Neural crest cell (in vitro differentiated cells): ENCODE measurements around the gene CDH23. TPM values are rescaled to one million over a fixed set of nuclear protein-coding genes. Genes with fewer than 3 reads are reported as not detected.

Source experiments
- DNase-seq: peaks from one replicate; pipeline ENCODE4 v3.0.0; 2021; ENCODE audit warnings: low read depth, mixed read lengths, low spot score
- H3K27ac Mint-ChIP-seq: one replicate; pipeline ENCODE4 v1.8.0; 2021; ENCODE audit warnings: mild to moderate bottlenecking, mixed read lengths; ENCODE audit not compliant: unreplicated experiment
- H3K27me3 Mint-ChIP-seq: 2 replicates; pipeline ENCODE4 v1.8.0; 2021; ENCODE audit warnings: low read depth, mild to moderate bottlenecking, mixed read lengths
- H3K36me3 Mint-ChIP-seq: 2 replicates; pipeline ENCODE4 v1.8.0; 2021; ENCODE audit warnings: low read depth, mild to moderate bottlenecking, mixed read lengths
- H3K4me1 Mint-ChIP-seq: 2 replicates; pipeline ENCODE4 v1.8.0; 2021; ENCODE audit warnings: mixed read lengths
- H3K4me3 Mint-ChIP-seq: one replicate; pipeline ENCODE4 v1.8.0; 2021; ENCODE audit warnings: mild to moderate bottlenecking, mixed read lengths
- H3K9me3 Mint-ChIP-seq: 2 replicates; pipeline ENCODE4 v1.8.0; 2021; ENCODE audit warnings: mixed read lengths
- CTCF ChIP-seq: fragments of 200-600 bp; sonication (generic); conservative IDR thresholded peaks from 2 replicates; pipeline ENCODE4 v1.5.0; 2021; ENCODE audit warnings: antibody characterized with exemption, mild to moderate bottlenecking
- total RNA-seq: library from RNA; stranded (reverse); gene quantifications from 2 replicates; pipeline ENCODE4 v1.2.1, GENCODE V29; 2021

The CDH23 gene
- total RNA-seq, 1 donor from 2014 or later, result 2.6 TPM

- peaks cover 13% of the 10 kb centered on the region for H3K36me3 Mint-ChIP-seq
These were observed 432.0 kb downstream of the CDH23 start for GRCh38 chr10:71828702-71829101.

GRCh38 chr10:71829171-71829570 lies 432.5 kb downstream of the CDH23 start:
- Mint-ChIP-seq H3K36me3 (peaks cover 13% of the 10 kb centered on the region), H3K4me3 (no peak overlapping the region), H3K27ac (no peak overlapping the region), H3K27me3 (no peaks in the 10 kb centered on the region), H3K9me3 (no peaks in the 10 kb centered on the region), H3K4me1 (no peaks in the 10 kb centered on the region)
- TF ChIP-seq CTCF, result no peak
- DNase-seq, result no peak

More at GRCh38 chr10:71828702-71829101, 432.0 kb downstream of the CDH23 start:
- Mint-ChIP-seq H3K9me3 (no peaks in the 10 kb centered on the region), H3K27me3 (no peaks in the 10 kb centered on the region), H3K4me1 (no peaks in the 10 kb centered on the region), H3K4me3 (no peak overlapping the region), H3K27ac (no peak overlapping the region)
- no peak for TF ChIP-seq CTCF
- DNase-seq, result no peak

- Mint-ChIP-seq H3K27me3 (no peaks in the 10 kb centered on the region), H3K4me1 (peaks cover 4% of the 10 kb centered on the region), H3K36me3 (peaks cover 13% of the 10 kb centered on the region), H3K27ac (no peak overlapping the region), H3K4me3 (no peak overlapping the region), H3K9me3 (no peaks in the 10 kb centered on the region)
- DNase-seq, result no peak
- TF ChIP-seq CTCF, result no peak
These were observed 433.2 kb downstream of the CDH23 start for GRCh38 chr10:71829896-71830295.

- no peak overlapping the region for H3K27ac Mint-ChIP-seq
- TF ChIP-seq CTCF, result no peak
These were observed 434.0 kb downstream of the CDH23 start for GRCh38 chr10:71830726-71831125.

GRCh38 chr10:71831646-71832552 lies 435.2 kb downstream of the CDH23 start:
- Mint-ChIP-seq H3K27me3 (no peaks in the 10 kb centered on the region), H3K4me3 (no peak overlapping the region), H3K36me3 (peaks cover 13% of the 10 kb centered on the region), H3K4me1 (peaks cover 18% of the 10 kb centered on the region), H3K9me3 (no peaks in the 10 kb centered on the region), H3K27ac (no peak overlapping the region)
- no peak for DNase-seq
- no peak for TF ChIP-seq CTCF

More at GRCh38 chr10:71830726-71831125, 434.0 kb downstream of the CDH23 start:
- Mint-ChIP-seq H3K27me3 (no peaks in the 10 kb centered on the region), H3K9me3 (no peaks in the 10 kb centered on the region), H3K4me3 (no peak overlapping the region), H3K36me3 (peaks cover 13% of the 10 kb centered on the region), H3K4me1 (peaks cover 6% of the 10 kb centered on the region)
- DNase-seq, result no peak
